ENCODE measurements around the gene BBS1. TPM values are rescaled to one million over a fixed set of nuclear protein-coding genes. Genes with fewer than 3 reads are reported as not detected.

The BBS1 gene
- total RNA-seq, 1 donor from 2014 or later: 39.6 TPM

- Histone ChIP-seq H3K27me3 (no peaks in the 10 kb centered on the region), H3K9me3 (no peaks in the 10 kb centered on the region), H3K4me3 (no peak overlapping the region), H3K27ac (no peak overlapping the region), H3K4me1 (no peaks in the 10 kb centered on the region), H3K36me3 (peaks cover 39 to 53% of the 10 kb centered on the region in 2 donors)
- no peak for DNase-seq (ENCODE audit: low spot score in 2 of 2)
- TF ChIP-seq CTCF (IDR thresholded peaks at IDR 0.05): no peak
- intact Hi-C loops (cut with DNase I): no loop called here
Measured at GRCh38 chr11:66493130-66493529, 17.3 kb upstream of the BBS1 start.

- H3K4me1 ChIP-seq: no peaks in the 10 kb centered on the region
- intact Hi-C loops (cut with DNase I): no loop called here
- no peaks in the 10 kb centered on the region for H3K9me3 ChIP-seq
- H3K27me3 ChIP-seq: no peaks in the 10 kb centered on the region
- H3K36me3 ChIP-seq: peaks cover 36 to 52% of the 10 kb centered on the region in 2 donors
- no peak overlapping the region for H3K4me3 ChIP-seq
- DNase-seq (ENCODE audit: low spot score in 2 of 2): no peak
- no peak overlapping the region for H3K27ac ChIP-seq
- no peak for TF ChIP-seq CTCF (IDR thresholded peaks at IDR 0.05)
Measured at GRCh38 chr11:66494458-66494857, 16.0 kb upstream of the BBS1 start.

GRCh38 chr11:66494935-66495334 lies 15.5 kb upstream of the BBS1 start:
- no peaks in the 10 kb centered on the region for H3K27me3 ChIP-seq
- peaks cover 36 to 52% of the 10 kb centered on the region in 2 donors for H3K36me3 ChIP-seq
- DNase-seq (ENCODE audit: low spot score in 2 of 2): no peak
- no peak overlapping the region for H3K4me3 ChIP-seq
- no peak for TF ChIP-seq CTCF (IDR thresholded peaks at IDR 0.05)
- intact Hi-C loops (cut with DNase I): no loop called here
- no peaks in the 10 kb centered on the region for H3K4me1 ChIP-seq
- H3K27ac ChIP-seq: no peak overlapping the region
- no peaks in the 10 kb centered on the region for H3K9me3 ChIP-seq

- Histone ChIP-seq H3K4me3 (no peak overlapping the region), H3K27me3 (no peaks in the 10 kb centered on the region), H3K36me3 (peaks cover 41 to 52% of the 10 kb centered on the region in 2 donors), H3K4me1 (no peaks in the 10 kb centered on the region), H3K9me3 (no peaks in the 10 kb centered on the region), H3K27ac (no peak overlapping the region)
- DNase-seq (ENCODE audit: low spot score in 2 of 2): no peak
- TF ChIP-seq CTCF (IDR thresholded peaks at IDR 0.05): no peak
- intact Hi-C loops (cut with DNase I): no loop called here
Measured at GRCh38 chr11:66495401-66495854, 15.0 kb upstream of the BBS1 start.

GRCh38 chr11:66497206-66497605 lies 13.2 kb upstream of the BBS1 start:
- Histone ChIP-seq H3K27ac (no peak overlapping the region), H3K4me3 (no peak overlapping the region), H3K36me3 (peaks cover 34 to 41% of the 10 kb centered on the region in 2 donors), H3K4me1 (no peaks in the 10 kb centered on the region), H3K27me3 (no peaks in the 10 kb centered on the region), H3K9me3 (no peaks in the 10 kb centered on the region)
- DNase-seq (ENCODE audit: low spot score in 2 of 2): no peak
- intact Hi-C loops (cut with DNase I): no loop called here
- no peak for TF ChIP-seq CTCF (IDR thresholded peaks at IDR 0.05)

- H3K9me3 ChIP-seq: no peaks in the 10 kb centered on the region
- H3K27ac ChIP-seq: no peak overlapping the region
- DNase-seq (ENCODE audit: low spot score in 2 of 2): no peak
- no peaks in the 10 kb centered on the region for H3K4me1 ChIP-seq
- H3K4me3 ChIP-seq: no peak overlapping the region
- TF ChIP-seq CTCF (IDR thresholded peaks at IDR 0.05): no peak
- H3K27me3 ChIP-seq: no peaks in the 10 kb centered on the region
- peaks cover 21 to 30% of the 10 kb centered on the region in 2 donors for H3K36me3 ChIP-seq
- intact Hi-C loops (cut with DNase I): no loop called here
Measured at GRCh38 chr11:66498506-66498905, 11.9 kb upstream of the BBS1 start.

Data from ascending aorta (tissue), 2 donors.